Trophoblast cell (in vitro differentiated cells and primary cell): ENCODE data around the gene BIN2.

Experiments
- DNase-seq, 2 donors: peaks; one replicate each; pipeline ENCODE4 v3.0.0-alpha.2; 2016
- H2AFZ ChIP-seq: 2 replicates; pipeline ENCODE4 v1.6.1; 2013; ENCODE audit warnings: low read length, moderate library complexity, mild to moderate bottlenecking; ENCODE audit not compliant: insufficient read depth, poor library complexity
- H2AK5ac ChIP-seq: 2 replicates; pipeline ENCODE4 v1.6.1; 2013; ENCODE audit warnings: mild to moderate bottlenecking, low read length
- H2BK120ac ChIP-seq: 2 replicates; pipeline ENCODE4 v1.6.1; 2013; ENCODE audit warnings: low read length, mild to moderate bottlenecking, moderate library complexity; ENCODE audit not compliant: insufficient read depth, poor library complexity
- H2BK12ac ChIP-seq: 2 replicates; pipeline ENCODE4 v1.6.1; 2013; ENCODE audit warnings: mild to moderate bottlenecking, low read length, moderate library complexity
- H2BK5ac ChIP-seq: 2 replicates; pipeline ENCODE4 v1.6.1; 2013; ENCODE audit warnings: low read length, low read depth, moderate library complexity, mild to moderate bottlenecking; ENCODE audit not compliant: poor library complexity
- H3K14ac ChIP-seq: 2 replicates; pipeline ENCODE4 v1.6.1; 2013; ENCODE audit warnings: mild to moderate bottlenecking, low read length
- H3K18ac ChIP-seq: 2 replicates; pipeline ENCODE4 v1.6.1; 2013; ENCODE audit warnings: mild to moderate bottlenecking, low read length
- H3K23ac ChIP-seq: 2 replicates; pipeline ENCODE4 v1.6.1; 2013; ENCODE audit warnings: low read length
- H3K27ac ChIP-seq: 2 replicates; pipeline ENCODE4 v1.5.1; 2013; ENCODE audit warnings: low read depth, mild to moderate bottlenecking, inconsistent platforms, low read length, moderate library complexity
- H3K27me3 ChIP-seq: 2 replicates; pipeline ENCODE4 v1.6.1; 2013; ENCODE audit warnings: inconsistent platforms, mild to moderate bottlenecking, low read length, moderate library complexity; ENCODE audit not compliant: insufficient read depth
- H3K36me3 ChIP-seq, 2 experiments: 1 replicate in 1 of 2; 2 replicates in 1 of 2; pipeline ENCODE4 v1.6.1; 2013; ENCODE audit warnings: low read length in 2 of 2, mild to moderate bottlenecking in 2 of 2, moderate library complexity in 1 of 2; ENCODE audit not compliant: insufficient read depth in 2 of 2, control insufficient read depth in 1 of 2
- H3K4ac ChIP-seq: 2 replicates; pipeline ENCODE4 v1.6.1; 2013; ENCODE audit warnings: low read depth, mild to moderate bottlenecking, low read length, moderate library complexity
- H3K4me1 ChIP-seq, 2 experiments: 1 replicate in 1 of 2; 2 replicates in 1 of 2; pipeline ENCODE4 v1.6.1; 2013; ENCODE audit warnings: low read length in 2 of 2, mild to moderate bottlenecking in 2 of 2, moderate library complexity in 1 of 2; ENCODE audit not compliant: insufficient read depth in 2 of 2, control insufficient read depth in 1 of 2
- H3K4me2 ChIP-seq: 2 replicates; pipeline ENCODE4 v1.6.1; 2013; ENCODE audit warnings: inconsistent platforms, mild to moderate bottlenecking, low read length, moderate library complexity
- H3K4me3 ChIP-seq: 2 replicates; pipeline ENCODE4 v1.5.1; 2013; ENCODE audit warnings: mild to moderate bottlenecking, low read depth, low read length, inconsistent platforms
- H3K79me1 ChIP-seq: one replicate; pipeline ENCODE4 v1.6.1; 2013; ENCODE audit warnings: low read length
- H3K79me2 ChIP-seq: 2 replicates; pipeline ENCODE4 v1.6.1; 2013; ENCODE audit warnings: low read length, mild to moderate bottlenecking; ENCODE audit not compliant: control insufficient read depth, insufficient read depth, poor library complexity
- H3K9ac ChIP-seq: 2 replicates; pipeline ENCODE4 v1.6.1; 2013; ENCODE audit warnings: mild to moderate bottlenecking, low read length
- H3K9me3 ChIP-seq: 2 replicates; pipeline ENCODE4 v1.6.1; 2013; ENCODE audit warnings: low read depth, mild to moderate bottlenecking, control low read depth, inconsistent platforms, low read length; ENCODE audit not compliant: insufficient read depth
- H4K12ac ChIP-seq: 2 replicates; pipeline ENCODE4 v1.6.1; 2013; ENCODE audit warnings: low read depth, mild to moderate bottlenecking, low read length, moderate library complexity
- H4K8ac ChIP-seq: 2 replicates; pipeline ENCODE4 v1.6.1; 2013; ENCODE audit warnings: low read depth, mild to moderate bottlenecking, low read length, moderate library complexity
- H4K91ac ChIP-seq: one replicate; pipeline ENCODE4 v1.6.1; 2013; ENCODE audit warnings: low read depth, mild to moderate bottlenecking, low read length, moderate library complexity
- WGBS: extraction: QIAGEN DNeasy Blood & Tissue Kit; methylation state at CpG from one replicate; pipeline ENCODE4 v1.1.7; 2013; ENCODE audit warnings: missing lambda C conversion rate; ENCODE audit not compliant: insufficient read length, insufficient coverage; ENCODE audit errors: extremely low coverage; 5-methylcytosine and 5-hydroxymethylcytosine counted together

BIN2 gene

GRCh38 chr12:51242120-51242519 lies 81.9 kb downstream of the BIN2 start:
- H3K79me2 ChIP-seq = peaks cover 4% of the 10 kb centered on the region
- H3K14ac ChIP-seq = no peak overlapping the region
- H3K9me3 ChIP-seq = no peaks in the 10 kb centered on the region
- H3K23ac ChIP-seq = no peak overlapping the region
- peaks cover 17 to 39% of the 10 kb centered on the region in 2 experiments for H3K36me3 ChIP-seq
- DNase-seq = no peak
- H2BK120ac ChIP-seq = no peak overlapping the region
- peaks cover 11% of the 10 kb centered on the region for H3K79me1 ChIP-seq
- no peak overlapping the region for H3K9ac ChIP-seq
- H2BK5ac ChIP-seq = no peak overlapping the region
- H3K4ac ChIP-seq = no peak overlapping the region
- H3K4me1 ChIP-seq = peaks cover 5 to 7% of the 10 kb centered on the region in 2 experiments
- no peak overlapping the region for H3K4me2 ChIP-seq
- no peak overlapping the region for H2AK5ac ChIP-seq
- WGBS = no CpG with 5 or more reads among the region's 7 CpGs
- no peak overlapping the region for H3K4me3 ChIP-seq
- no peak overlapping the region for H4K91ac ChIP-seq
- H2BK12ac ChIP-seq = no peak overlapping the region
- no peak overlapping the region for H2AFZ ChIP-seq
- H3K18ac ChIP-seq = no peak overlapping the region
- H4K12ac ChIP-seq = no peak overlapping the region
- H4K8ac ChIP-seq = no peak overlapping the region
- no peak overlapping the region for H3K27ac ChIP-seq
- H3K27me3 ChIP-seq = no peaks in the 10 kb centered on the region

- no CpG with 5 or more reads among the region's 2 CpGs for WGBS
- Histone ChIP-seq H3K27me3 (no peaks in the 10 kb centered on the region), H3K79me1 (peaks cover 11% of the 10 kb centered on the region), H4K8ac (no peak overlapping the region), H2BK12ac (no peak overlapping the region), H3K9ac (no peak overlapping the region), H3K27ac (no peak overlapping the region), H3K4ac (no peak overlapping the region), H3K9me3 (no peaks in the 10 kb centered on the region), H3K36me3 (peaks cover 17 to 33% of the 10 kb centered on the region in 2 experiments), H4K12ac (no peak overlapping the region), H2AFZ (no peak overlapping the region), H2AK5ac (no peak overlapping the region), H3K4me3 (no peak overlapping the region), H3K18ac (no peak overlapping the region), H4K91ac (no peak overlapping the region), H2BK5ac (no peak overlapping the region), H2BK120ac (no peak overlapping the region), H3K14ac (no peak overlapping the region), H3K4me2 (no peak overlapping the region), H3K79me2 (peaks cover 4% of the 10 kb centered on the region), H3K23ac (no peak overlapping the region), H3K4me1 (peaks cover 5 to 7% of the 10 kb centered on the region in 2 experiments)
- DNase-seq = peak; percentile 68 to 81
These were observed 83.0 kb downstream of the BIN2 start for GRCh38 chr12:51240971-51241370.

- Histone ChIP-seq H3K27ac (peak within 1 kb of the TSS; percentile 99), H2AFZ (peak within 1 kb of the TSS; percentile 100), H3K27me3 (no peaks in the 10 kb centered on the region), H3K23ac (peak within 1 kb of the TSS; percentile 37), H4K91ac (peak within 1 kb of the TSS; percentile 100), H4K8ac (peak within 1 kb of the TSS; percentile 100), H3K9me3 (no peaks in the 10 kb centered on the region), H2AK5ac (peak within 1 kb of the TSS; percentile 98), H4K12ac (peak within 1 kb of the TSS; percentile 93), H2BK12ac (peak within 1 kb of the TSS; percentile 59), H3K14ac (peak within 1 kb of the TSS; percentile 100), H2BK120ac (peak within 1 kb of the TSS; percentile 100), H3K18ac (peak within 1 kb of the TSS; percentile 100), H3K4ac (peak within 1 kb of the TSS; percentile 99), H3K79me1 (peaks cover 11% of the 10 kb centered on the region), H3K79me2 (peaks cover 4% of the 10 kb centered on the region), H3K4me1 (peaks cover 5 to 7% of the 10 kb centered on the region in 2 experiments), H3K36me3 (peaks cover 8 to 23% of the 10 kb centered on the region in 2 experiments), H3K9ac (peak within 1 kb of the TSS; percentile 99), H3K4me2 (peak within 1 kb of the TSS; percentile 65), H3K4me3 (peak within 1 kb of the TSS; percentile 97), H2BK5ac (peak within 1 kb of the TSS; percentile 99)
- no CpG with 5 or more reads among the region's 70 CpGs for WGBS
- DNase-seq = peak; percentile 96 to 97
These were observed 85.3 kb downstream of the BIN2 start, which contains the start of gene DAZAP2 for GRCh38 chr12:51238510-51239334. TSS of gene DAZAP2 (plus strand) at chr12:51238826. CDS start at chr12:51238908, 82 bp downstream.

- Histone ChIP-seq H3K23ac (no peak overlapping the region), H2BK12ac (no peak overlapping the region), H3K4me3 (peak overlapping the region; percentile 13), H3K14ac (peak overlapping the region; percentile 78), H3K79me1 (peaks cover 11% of the 10 kb centered on the region), H3K18ac (peak overlapping the region; percentile 51), H3K4me2 (peak overlapping the region; percentile 63), H2BK120ac (peak overlapping the region; percentile 67), H3K9ac (peak overlapping the region; percentile 0), H2AFZ (peak overlapping the region; percentile 86), H3K9me3 (no peaks in the 10 kb centered on the region), H3K27ac (peak overlapping the region; percentile 41), H2AK5ac (no peak overlapping the region), H3K79me2 (peaks cover 4% of the 10 kb centered on the region), H4K12ac (peak overlapping the region; percentile 25), H4K91ac (peak overlapping the region; percentile 55), H4K8ac (peak overlapping the region; percentile 83), H3K27me3 (no peaks in the 10 kb centered on the region), H3K4ac (peak overlapping the region; percentile 1), H2BK5ac (peak overlapping the region; percentile 53), H3K36me3 (peaks cover 8 to 21% of the 10 kb centered on the region in 2 experiments), H3K4me1 (peaks cover 5 to 7% of the 10 kb centered on the region in 2 experiments)
- whole genome bisulfite sequencing = no CpG with 5 or more reads among the region's 10 CpGs
- peak in 1 of 2 donors; percentile 29 for DNase-seq
These were observed 85.9 kb downstream of the BIN2 start for GRCh38 chr12:51238037-51238509.
